Activated CD4-positive, alpha-beta T cell treated with anti-CD3 and anti-CD28 coated beads, Interleukin-2, amount 50 U/mL, for 48 hours (primary cell): ENCODE measurements around the gene PDGFRB.

Experiments used
- DNase-seq, 2 experiments: peaks; one replicate each; pipeline ENCODE4 v3.0.0-alpha.2; 2020

The PDGFRB gene

GRCh38 chr5:150080696-150081435 is 74.8 kb downstream of the PDGFRB start:
- no peak for DNase-seq

GRCh38 chr5:150079909-150080461 is 75.7 kb downstream of the PDGFRB start:
- no peak for DNase-seq

GRCh38 chr5:150078802-150079689 is 76.6 kb downstream of the PDGFRB start:
- no peak for DNase-seq

- no peak for DNase-seq
Measured at GRCh38 chr5:150077996-150078801, 77.4 kb downstream of the PDGFRB start.

- no peak for DNase-seq
Measured at GRCh38 chr5:150077060-150077459, 78.6 kb downstream of the PDGFRB start.

- no peak for DNase-seq
Measured at GRCh38 chr5:150075806-150076205, 79.8 kb downstream of the PDGFRB start.

- DNase-seq, result no peak
Measured at GRCh38 chr5:150075233-150075632, 80.4 kb downstream of the PDGFRB start.

GRCh38 chr5:150073677-150074076 is 82.0 kb downstream of the PDGFRB start:
- no peak for DNase-seq

- no peak for DNase-seq
Measured at GRCh38 chr5:150073086-150073625, 82.5 kb downstream of the PDGFRB start.

- DNase-seq, result no peak
Measured at GRCh38 chr5:150070821-150071220, 84.8 kb downstream of the PDGFRB start.

GRCh38 chr5:150069672-150070627 is 85.7 kb downstream of the PDGFRB start:
- no peak for DNase-seq

- DNase-seq, result no peak
Measured at GRCh38 chr5:150068961-150069645, 86.5 kb downstream of the PDGFRB start.

GRCh38 chr5:150068472-150068871 is 87.2 kb downstream of the PDGFRB start:
- DNase-seq, result no peak

- no peak for DNase-seq
Measured at GRCh38 chr5:150068071-150068470, 87.6 kb downstream of the PDGFRB start.

- no peak for DNase-seq
Measured at GRCh38 chr5:150067405-150067960, 88.2 kb downstream of the PDGFRB start.

GRCh38 chr5:150066901-150067396 is 88.7 kb downstream of the PDGFRB start:
- DNase-seq, result no peak

- DNase-seq, result no peak
Measured at GRCh38 chr5:150066436-150066835, 89.2 kb downstream of the PDGFRB start.

GRCh38 chr5:150065886-150066285 is 89.8 kb downstream of the PDGFRB start:
- DNase-seq, result no peak

- DNase-seq, result no peak
Measured at GRCh38 chr5:150065346-150065745, 90.3 kb downstream of the PDGFRB start.

- DNase-seq, result no peak
Measured at GRCh38 chr5:150064681-150065220, 90.9 kb downstream of the PDGFRB start.
